Left renal cortex interstitium (tissue), 4 donors: ENCODE measurements around the gene FAF1. TPM values are rescaled to one million over a fixed set of nuclear protein-coding genes. Genes with fewer than 3 reads are reported as not detected.

Experiments
- DNase-seq, 4 donors: peaks; one replicate each; pipeline ENCODE4 v3.0.0-alpha.2; 2013; ENCODE audit warnings: low read depth in 4 of 4, low spot score in 2 of 4, missing footprints in 1 of 4
- polyA plus RNA-seq, 4 donors: library from polyadenylated mRNA; unstranded; fragments of 120-200 nt; gene quantifications; one replicate each; pipeline ENCODE4 v1.2.1, GENCODE V29; 2013; ENCODE audit not compliant: insufficient read length in 4 of 4

The FAF1 gene
- polyA plus RNA-seq, 4 donors, result 50.6 to 67.7 (median 58.1) TPM

- DNase-seq, result no peak
Measured at GRCh38 chr1:50462964-50463363, 497.1 kb downstream of the FAF1 start.

- DNase-seq, result no peak
Measured at GRCh38 chr1:50458507-50458906, 501.6 kb downstream of the FAF1 start.

- no peak for DNase-seq
Measured at GRCh38 chr1:50454911-50455310, 505.2 kb downstream of the FAF1 start.

- no peak for DNase-seq
Measured at GRCh38 chr1:50453266-50453665, 506.8 kb downstream of the FAF1 start.

- no peak for DNase-seq
Measured at GRCh38 chr1:50452700-50453099, 507.4 kb downstream of the FAF1 start.

GRCh38 chr1:50450861-50451653 lies 509.0 kb downstream of the FAF1 start:
- DNase-seq, result no peak

GRCh38 chr1:50447961-50448360 lies 512.1 kb downstream of the FAF1 start:
- DNase-seq, result no peak

- DNase-seq, result no peak
Measured at GRCh38 chr1:50441183-50441582, 518.9 kb downstream of the FAF1 start.

GRCh38 chr1:50438945-50439344 lies 521.1 kb downstream of the FAF1 start:
- DNase-seq, result no peak

GRCh38 chr1:50436489-50436888 lies 523.6 kb downstream of the FAF1 start:
- no peak for DNase-seq

- DNase-seq, result no peak
Measured at GRCh38 chr1:50430010-50430405, 530.1 kb downstream of the FAF1 start.

- no peak for DNase-seq
Measured at GRCh38 chr1:50427818-50428779, 532.0 kb downstream of the FAF1 start.

GRCh38 chr1:50427086-50427817 lies 532.8 kb downstream of the FAF1 start:
- no peak for DNase-seq

- no peak for DNase-seq
Measured at GRCh38 chr1:50426702-50427085, 533.4 kb downstream of the FAF1 start.

- DNase-seq, result no peak
Measured at GRCh38 chr1:50426108-50426700, 533.9 kb downstream of the FAF1 start.

- no peak for DNase-seq
Measured at GRCh38 chr1:50425376-50426107, 534.5 kb downstream of the FAF1 start.

GRCh38 chr1:50424884-50425375 lies 535.1 kb downstream of the FAF1 start:
- no peak for DNase-seq

- no peak for DNase-seq
Measured at GRCh38 chr1:50424045-50424883, 535.8 kb downstream of the FAF1 start.

GRCh38 chr1:50423670-50424000 lies 536.4 kb downstream of the FAF1 start:
- DNase-seq, result no peak
